Erythroblast (primary cell): ENCODE results near the gene KRI1.

Source experiments
- GATA1 ChIP-seq: IDR thresholded peaks from 2 replicates; pipeline ENCODE4 v1.6.1; 2011; ENCODE audit warnings: low read depth, mild to moderate bottlenecking, control low read depth, low read length, moderate library complexity
- POLR2A ChIP-seq: IDR thresholded peaks from 2 replicates; pipeline ENCODE4 v1.6.1; 2011; ENCODE audit warnings: mild to moderate bottlenecking, low read length

DNA sequence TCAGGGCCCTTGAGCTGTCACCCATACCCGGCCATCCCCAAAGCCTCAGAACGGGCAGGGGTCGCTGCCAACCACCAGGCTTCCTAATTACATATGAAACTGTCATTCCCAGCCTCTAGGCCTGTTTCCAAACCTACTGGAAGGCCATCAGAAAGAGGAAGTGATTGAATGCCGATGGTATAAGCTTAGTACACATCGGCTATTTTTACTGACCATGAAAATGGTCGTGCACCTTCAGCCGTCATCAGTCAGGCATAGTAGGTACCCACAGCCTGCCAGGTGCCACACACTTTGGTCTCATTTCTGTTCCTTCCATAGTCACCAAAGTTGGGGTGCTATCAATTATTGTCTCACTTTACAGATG, 10.2 kb downstream of the KRI1 start:
- TF ChIP-seq POLR2A (no peak), GATA1 (no peak)
